ENCODE results near the gene KITLG. TPM values are rescaled to one million over a fixed set of nuclear protein-coding genes. Genes with fewer than 3 reads are reported as not detected.

Gene KITLG
- total RNA-seq, 1 experiment from 2014 or later: 11.7 TPM

DNA sequence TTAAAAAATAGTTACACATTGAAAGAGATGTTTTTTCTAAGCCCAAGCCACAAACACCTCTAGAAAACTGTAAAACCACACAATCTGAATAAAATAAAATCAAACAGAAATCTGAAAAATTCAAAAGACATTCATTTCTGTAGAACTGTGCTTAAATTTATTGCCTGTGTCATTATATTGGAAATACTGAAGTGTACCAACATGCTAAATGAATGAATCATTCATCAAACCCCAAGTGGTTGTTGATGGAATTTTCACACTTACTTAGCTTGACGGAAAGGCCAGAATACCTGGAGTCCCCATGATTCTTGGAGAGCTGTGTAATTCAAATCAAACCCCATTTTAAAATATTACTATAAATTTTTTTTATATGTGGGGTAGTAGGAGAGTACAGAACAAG is 2.7 kb downstream of the KITLG start:
- Histone ChIP-seq H3K4ac (ENCODE audit: low read depth, low read length) (no peak overlapping the region), H4K8ac (replicated peaks; ENCODE audit: insufficient read length, low read depth, low read length) (no peak overlapping the region), H3K79me2 (ENCODE audit: insufficient read depth, low read length) (no peaks in the 10 kb centered on the region), H3K9me3 (ENCODE audit: control insufficient read depth, low read depth, low read length) (no peaks in the 10 kb centered on the region), H3K23ac (ENCODE audit: insufficient read length, low read depth, low read length) (no peak overlapping the region), H4K5ac (ENCODE audit: insufficient read length, low read depth, low read length) (no peak overlapping the region), H3K27ac (ENCODE audit: insufficient read length, low read depth, low read length) (no peak overlapping the region), H3K56ac (ENCODE audit: insufficient read length, low read depth, low read length) (no peak overlapping the region), H3K9ac (ENCODE audit: extremely low read depth, insufficient read length, low read length) (no peak overlapping the region), H3K14ac (ENCODE audit: insufficient read depth, low read length) (no peak overlapping the region), H3K4me1 (ENCODE audit: insufficient read depth, low read length) (no peaks in the 10 kb centered on the region; the same call in 1 of the 2 replicates), H4K20me1 (ENCODE audit: control insufficient read depth, insufficient read depth, insufficient read length) (no peaks in the 10 kb centered on the region), H2AK5ac (ENCODE audit: insufficient read length, low read length) (no peak overlapping the region), H3K4me2 (ENCODE audit: insufficient read depth, insufficient read length, low read length) (no peak overlapping the region), H2BK120ac (ENCODE audit: low read depth, low read length, poor library complexity, severe bottlenecking) (no peak overlapping the region), H4K91ac (ENCODE audit: insufficient read length, low read depth, low read length) (no peak overlapping the region), H2BK12ac (ENCODE audit: insufficient read length, low read depth, low read length) (no peak overlapping the region), H2BK15ac (ENCODE audit: low read depth, low read length) (no peak overlapping the region), H2BK20ac (ENCODE audit: low read depth, low read length, poor library complexity, severe bottlenecking) (no peak overlapping the region), H3K23me2 (ENCODE audit: insufficient read length, low read depth, low read length, poor library complexity, severe bottlenecking) (peaks cover 17% of the 10 kb centered on the region), H2AFZ (ENCODE audit: low read length) (no peak overlapping the region), H2BK5ac (ENCODE audit: insufficient read length, low read length) (no peak overlapping the region), H3K79me1 (ENCODE audit: insufficient read depth, low read depth, low read length, poor library complexity, severe bottlenecking) (no peaks in the 10 kb centered on the region), H3T11ph (ENCODE audit: low read length) (no peak overlapping the region), H3K18ac (ENCODE audit: insufficient read length, low read depth, low read length) (no peak overlapping the region), H3K27me3 (ENCODE audit: insufficient read depth, low read length) (no peaks in the 10 kb centered on the region)
- WGBS (ENCODE audit: extremely low coverage, insufficient read length, low lambda C conversion rate): no CpG with 5 or more reads among the region's 1 CpG
- no peaks in the 10 kb centered on the region; the same call in none of the 2 replicates for H3K27me3 Mint-ChIP-seq (ENCODE audit: low read depth)
- TF ChIP-seq, protein P1, sequence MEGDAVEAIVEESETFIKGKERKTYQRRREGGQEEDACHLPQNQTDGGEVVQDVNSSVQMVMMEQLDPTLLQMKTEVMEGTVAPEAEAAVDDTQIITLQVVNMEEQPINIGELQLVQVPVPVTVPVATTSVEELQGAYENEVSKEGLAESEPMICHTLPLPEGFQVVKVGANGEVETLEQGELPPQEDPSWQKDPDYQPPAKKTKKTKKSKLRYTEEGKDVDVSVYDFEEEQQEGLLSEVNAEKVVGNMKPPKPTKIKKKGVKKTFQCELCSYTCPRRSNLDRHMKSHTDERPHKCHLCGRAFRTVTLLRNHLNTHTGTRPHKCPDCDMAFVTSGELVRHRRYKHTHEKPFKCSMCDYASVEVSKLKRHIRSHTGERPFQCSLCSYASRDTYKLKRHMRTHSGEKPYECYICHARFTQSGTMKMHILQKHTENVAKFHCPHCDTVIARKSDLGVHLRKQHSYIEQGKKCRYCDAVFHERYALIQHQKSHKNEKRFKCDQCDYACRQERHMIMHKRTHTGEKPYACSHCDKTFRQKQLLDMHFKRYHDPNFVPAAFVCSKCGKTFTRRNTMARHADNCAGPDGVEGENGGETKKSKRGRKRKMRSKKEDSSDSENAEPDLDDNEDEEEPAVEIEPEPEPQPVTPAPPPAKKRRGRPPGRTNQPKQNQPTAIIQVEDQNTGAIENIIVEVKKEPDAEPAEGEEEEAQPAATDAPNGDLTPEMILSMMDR (conservative IDR thresholded peaks at IDR 0.05): peak; percentile 42; the same call in 2 of the 3 replicates
- H3K27ac Mint-ChIP-seq: no peak overlapping the region
- no peak overlapping the region for H3K4me3 Mint-ChIP-seq
- H3K36me3 Mint-ChIP-seq (ENCODE audit: insufficient read depth in 1 of 3, low read depth in 3 of 3): no peaks in the 10 kb centered on the region
- DNase-seq: no peak
- H3K9me3 Mint-ChIP-seq: no peaks in the 10 kb centered on the region
- H3K4me1 Mint-ChIP-seq: peaks cover 43 to 61% of the 10 kb centered on the region in 2 experiments

Measured in H9 (cell line).